ENCODE results near the gene CST9L.

DNA sequence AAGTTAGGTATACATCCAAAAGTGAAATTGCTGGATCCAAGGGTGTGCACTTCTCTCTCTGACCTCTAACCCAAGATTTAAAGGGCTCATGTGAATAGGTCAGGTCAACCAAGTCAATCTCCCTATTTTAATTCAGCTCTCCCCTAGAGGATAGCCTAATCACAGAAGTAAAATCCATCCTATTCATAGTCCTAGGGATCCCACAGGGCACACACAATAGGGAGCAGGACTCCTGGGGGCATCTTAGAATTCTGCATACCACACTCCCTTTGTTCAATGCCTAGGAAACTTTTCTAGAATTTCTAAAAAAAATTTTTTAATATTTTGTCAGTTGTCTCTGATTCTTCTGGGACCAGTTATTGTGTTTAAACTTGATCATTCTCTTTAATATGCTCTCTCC lies 35.1 kb downstream of the CST9L start:
- no peak for TF ChIP-seq POLR2AphosphoS5 (IDR thresholded peaks at IDR 0.05; ENCODE audit: borderline replicate concordance, low read depth, low read length)
- TF ChIP-seq EZH2 (IDR thresholded peaks at IDR 0.05), result no peak

All from SK-N-MC (cell line).